NCI-H2107 (cell line): ENCODE measurements around the gene TMPRSS13.

Experiments
- DNase-seq: peaks from one replicate; lab custom pipeline; 2025; lab: John Stamatoyannopoulos, UW

TMPRSS13 gene

DNA sequence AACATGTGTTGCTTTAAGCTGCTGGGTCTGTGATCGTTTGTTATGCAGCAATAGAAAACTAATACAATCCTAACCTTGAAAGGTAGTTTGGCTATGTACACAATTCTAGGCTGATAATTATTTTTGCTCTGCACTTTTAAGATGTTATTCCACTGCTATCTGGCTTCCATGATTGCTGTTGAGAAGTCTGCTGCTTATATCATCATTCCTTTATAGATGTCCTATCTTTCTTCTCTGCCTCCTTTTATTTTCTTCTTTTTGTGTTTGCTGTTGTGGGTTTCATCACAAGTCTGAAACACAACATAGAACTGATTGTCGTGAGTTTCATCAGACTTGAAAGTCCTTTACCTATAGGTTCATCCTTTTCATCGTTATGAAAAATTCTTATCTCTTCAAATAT, 76.9 kb downstream of the TMPRSS13 start:
- no peak for DNase-seq

DNA sequence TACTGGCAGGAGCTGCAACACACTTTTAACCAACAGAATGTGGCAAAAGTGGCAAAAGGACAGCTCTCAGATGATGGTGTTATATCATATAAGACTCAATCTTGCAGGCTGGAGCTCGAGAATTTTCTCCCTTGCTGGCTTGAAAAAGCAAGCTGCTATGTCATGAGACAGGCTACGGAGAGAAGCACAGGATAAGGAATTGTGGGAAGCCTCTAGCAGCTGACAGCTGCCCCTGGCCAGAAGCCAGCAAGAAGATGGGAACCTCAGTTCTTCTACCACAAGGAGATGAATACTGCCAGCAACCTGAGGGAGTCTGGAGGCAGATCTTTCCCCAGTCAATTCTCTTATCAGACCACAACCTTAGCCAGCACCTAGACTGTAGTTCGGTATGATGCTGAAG, 77.3 kb downstream of the TMPRSS13 start:
- no peak for DNase-seq

DNA sequence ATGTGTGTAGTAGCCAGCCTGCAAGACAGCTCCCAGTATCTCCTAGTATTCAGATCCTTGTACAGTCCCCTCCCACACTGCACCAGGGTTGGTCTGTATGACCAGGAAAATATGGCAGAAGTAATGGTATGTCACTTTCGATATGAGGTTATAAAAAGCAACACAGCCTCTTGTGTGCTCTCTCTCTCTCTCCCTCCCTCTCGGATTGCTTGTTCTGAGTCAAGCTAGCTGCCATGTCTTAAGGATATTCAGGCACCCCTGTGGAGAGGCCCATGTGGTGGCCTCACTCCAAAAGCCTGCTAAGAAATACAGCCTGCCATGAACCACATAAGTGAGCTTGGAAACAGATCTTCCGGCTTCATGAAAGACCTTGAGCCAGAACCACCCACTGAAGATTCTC, 78.1 kb downstream of the TMPRSS13 start:
- no peak for DNase-seq
